Right atrium auricular region (tissue), 2 donors: Measurements from ENCODE around the gene HOMER1. TPM values are rescaled to one million over a fixed set of nuclear protein-coding genes. Genes with fewer than 3 reads are reported as not detected.

Source experiments
- DNase-seq: peaks from one replicate; pipeline ENCODE4 v3.0.0-alpha.2; 2019; ENCODE audit warnings: low spot score
- H3K27ac ChIP-seq, 2 donors: fragments of 200-600 bp; sonication (generic); 1 replicate in 1 of 2; 2 replicates in 1 of 2; pipeline ENCODE4 v1.5.1; 2016 to 2019
- H3K27me3 ChIP-seq, 2 donors: fragments of 200-600 bp; sonication (generic); one replicate each; pipeline versions ENCODE4 v1.5.1 to v1.6.0; 2017 to 2019
- H3K36me3 ChIP-seq: fragments of 200-600 bp; sonication (generic); one replicate; pipeline ENCODE4 v1.5.1; 2016
- H3K4me1 ChIP-seq, 2 donors: fragments of 200-600 bp; sonication (generic); one replicate each; pipeline versions ENCODE4 v1.5.1 to v1.6.0; 2017 to 2019
- H3K4me3 ChIP-seq, 2 donors: fragments of 200-600 bp; sonication (generic); 1 replicate in 1 of 2; 2 replicates in 1 of 2; pipeline ENCODE4 v1.5.1; 2017 to 2019; ENCODE audit warnings: mild to moderate bottlenecking in 1 of 2, moderate library complexity in 1 of 2
- H3K9me3 ChIP-seq, 2 donors: fragments of 200-600 bp; sonication (generic); one replicate each; pipeline ENCODE4 v1.5.1; 2019
- CTCF ChIP-seq, 2 donors: fragments of 200-600 bp; sonication (generic); IDR thresholded peaks; one replicate each; pipeline ENCODE4 v1.5.1; 2019; ENCODE audit warnings: antibody characterized with exemption in 2 of 2
- total RNA-seq, 2 donors: library from RNA; depleted of rRNA; stranded (reverse); fragments of >200 nt; gene quantifications; one replicate each; pipeline ENCODE4 v1.1.0, GENCODE V29; 2016

Gene HOMER1
- total RNA-seq, 2 donors from 2014 or later = 30.1 to 31.4 TPM

- no peaks in the 10 kb centered on the region for H3K9me3 ChIP-seq
- H3K27ac ChIP-seq = no peak overlapping the region
- no peaks in the 10 kb centered on the region for H3K36me3 ChIP-seq
- TF ChIP-seq CTCF (IDR thresholded peaks at IDR 0.05) = no peak
- H3K4me3 ChIP-seq = no peak overlapping the region
- H3K4me1 ChIP-seq = peaks cover 0 to 18% of the 10 kb centered on the region in 2 donors
- H3K27me3 ChIP-seq = no peaks in the 10 kb centered on the region
- DNase-seq = no peak
These were observed 10.0 kb downstream of the HOMER1 start for GRCh38 chr5:79503794-79504495.

GRCh38 chr5:79499640-79500273 lies 14.2 kb downstream of the HOMER1 start:
- Histone ChIP-seq H3K27me3 (no peaks in the 10 kb centered on the region), H3K27ac (peak overlapping the region in 1 of 2 donors; percentile 9), H3K36me3 (no peaks in the 10 kb centered on the region), H3K4me3 (no peak overlapping the region), H3K4me1 (peaks cover 0 to 18% of the 10 kb centered on the region in 2 donors), H3K9me3 (no peaks in the 10 kb centered on the region)
- no peak for DNase-seq
- TF ChIP-seq CTCF (IDR thresholded peaks at IDR 0.05) = no peak

- Histone ChIP-seq H3K27ac (peak overlapping the region; percentile 57 to 83), H3K36me3 (no peaks in the 10 kb centered on the region), H3K4me1 (peaks cover 0 to 22% of the 10 kb centered on the region in 2 donors), H3K27me3 (no peaks in the 10 kb centered on the region), H3K4me3 (no peak overlapping the region), H3K9me3 (no peaks in the 10 kb centered on the region)
- DNase-seq = no peak
- TF ChIP-seq CTCF (IDR thresholded peaks at IDR 0.05) = no peak
These were observed 18.6 kb downstream of the HOMER1 start for GRCh38 chr5:79495311-79495710.

- Histone ChIP-seq H3K9me3 (no peaks in the 10 kb centered on the region), H3K4me1 (peaks cover 0 to 15% of the 10 kb centered on the region in 2 donors), H3K4me3 (no peak overlapping the region), H3K36me3 (no peaks in the 10 kb centered on the region), H3K27me3 (no peaks in the 10 kb centered on the region), H3K27ac (peak overlapping the region; percentile 57 to 83)
- no peak for DNase-seq
- no peak for TF ChIP-seq CTCF (IDR thresholded peaks at IDR 0.05)
These were observed 20.2 kb downstream of the HOMER1 start for GRCh38 chr5:79493596-79494345.

- Histone ChIP-seq H3K4me3 (no peak overlapping the region), H3K36me3 (no peaks in the 10 kb centered on the region), H3K27me3 (no peaks in the 10 kb centered on the region), H3K9me3 (no peaks in the 10 kb centered on the region), H3K27ac (peak overlapping the region; percentile 47 to 83), H3K4me1 (peaks cover 0 to 15% of the 10 kb centered on the region in 2 donors)
- no peak for TF ChIP-seq CTCF (IDR thresholded peaks at IDR 0.05)
- no peak for DNase-seq
These were observed 22.1 kb downstream of the HOMER1 start for GRCh38 chr5:79491690-79492317.
